Measurements from ENCODE around the gene IGLON5.

DNA sequence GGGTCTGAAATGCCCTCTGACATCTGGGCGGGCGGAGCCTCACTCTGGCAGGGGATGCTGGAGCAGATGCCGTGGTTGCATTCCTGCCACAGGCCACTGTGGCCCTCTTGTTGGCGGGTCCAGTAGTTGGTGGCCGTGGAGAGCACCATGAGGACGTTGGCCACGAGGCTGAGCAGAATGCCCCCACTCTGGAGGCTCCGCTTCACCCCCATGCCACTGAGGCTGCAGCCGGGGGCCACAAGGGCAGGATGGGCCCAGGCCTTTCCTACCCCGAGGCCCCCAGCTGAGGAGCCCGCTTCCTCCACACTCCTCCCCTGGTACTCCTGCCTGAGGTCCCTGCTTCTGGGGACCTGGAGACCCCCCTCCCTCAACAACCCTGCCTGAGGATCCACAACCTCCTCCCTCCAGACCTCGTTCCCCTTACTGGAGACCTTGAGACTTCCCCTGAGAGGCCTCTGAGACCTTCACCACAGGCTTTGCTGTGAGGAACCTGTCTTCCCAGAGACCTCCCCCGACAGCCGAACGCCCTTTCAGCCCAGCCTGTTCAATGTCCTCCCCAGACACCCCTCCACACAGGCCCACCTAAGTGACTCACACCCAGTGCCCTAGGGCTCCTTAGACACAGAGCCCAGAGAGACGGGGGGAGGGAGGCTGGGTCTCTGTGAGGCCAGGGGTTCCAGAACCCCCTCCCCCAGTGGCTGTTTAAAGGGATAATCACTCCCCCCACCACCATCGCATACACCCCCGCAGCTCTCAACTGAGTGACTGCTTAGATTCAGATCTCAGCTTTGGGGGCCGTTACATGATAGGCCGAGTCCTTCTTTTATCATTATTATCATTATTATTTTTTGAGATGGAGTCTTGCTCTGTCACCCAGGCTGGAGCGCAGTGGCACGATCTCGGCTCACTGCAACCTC, 57.2 kb downstream of the IGLON5 start, which contains the start of gene CLDND2:
- TF ChIP-seq, protein P1, sequence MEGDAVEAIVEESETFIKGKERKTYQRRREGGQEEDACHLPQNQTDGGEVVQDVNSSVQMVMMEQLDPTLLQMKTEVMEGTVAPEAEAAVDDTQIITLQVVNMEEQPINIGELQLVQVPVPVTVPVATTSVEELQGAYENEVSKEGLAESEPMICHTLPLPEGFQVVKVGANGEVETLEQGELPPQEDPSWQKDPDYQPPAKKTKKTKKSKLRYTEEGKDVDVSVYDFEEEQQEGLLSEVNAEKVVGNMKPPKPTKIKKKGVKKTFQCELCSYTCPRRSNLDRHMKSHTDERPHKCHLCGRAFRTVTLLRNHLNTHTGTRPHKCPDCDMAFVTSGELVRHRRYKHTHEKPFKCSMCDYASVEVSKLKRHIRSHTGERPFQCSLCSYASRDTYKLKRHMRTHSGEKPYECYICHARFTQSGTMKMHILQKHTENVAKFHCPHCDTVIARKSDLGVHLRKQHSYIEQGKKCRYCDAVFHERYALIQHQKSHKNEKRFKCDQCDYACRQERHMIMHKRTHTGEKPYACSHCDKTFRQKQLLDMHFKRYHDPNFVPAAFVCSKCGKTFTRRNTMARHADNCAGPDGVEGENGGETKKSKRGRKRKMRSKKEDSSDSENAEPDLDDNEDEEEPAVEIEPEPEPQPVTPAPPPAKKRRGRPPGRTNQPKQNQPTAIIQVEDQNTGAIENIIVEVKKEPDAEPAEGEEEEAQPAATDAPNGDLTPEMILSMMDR (IDR thresholded peaks at IDR 0.05): no peak
- no peak for TF ChIP-seq POLR2A (IDR thresholded peaks at IDR 0.05)

Measured in body of pancreas (tissue), 4 donors.